CD4-positive, alpha-beta T cell treated with Interleukin-6 at 100 ng/mL for 8 hours (primary cell): ENCODE measurements around the gene EXOC6.
A peak's percentile ranks its signal among the peaks of the same experiment; 100 is the strongest.
"Not testable (repeated sequence)": the region's sequence is repeated elsewhere in the genome, so short reads cannot be mapped to it uniquely, and the experiment has no call there.

ENCODE experiments used
- DNase-seq: peaks from one replicate; pipeline ENCODE4 v3.0.0-alpha.2; 2020; ENCODE audit warnings: mixed read lengths, low spot score

Gene EXOC6

DNA sequence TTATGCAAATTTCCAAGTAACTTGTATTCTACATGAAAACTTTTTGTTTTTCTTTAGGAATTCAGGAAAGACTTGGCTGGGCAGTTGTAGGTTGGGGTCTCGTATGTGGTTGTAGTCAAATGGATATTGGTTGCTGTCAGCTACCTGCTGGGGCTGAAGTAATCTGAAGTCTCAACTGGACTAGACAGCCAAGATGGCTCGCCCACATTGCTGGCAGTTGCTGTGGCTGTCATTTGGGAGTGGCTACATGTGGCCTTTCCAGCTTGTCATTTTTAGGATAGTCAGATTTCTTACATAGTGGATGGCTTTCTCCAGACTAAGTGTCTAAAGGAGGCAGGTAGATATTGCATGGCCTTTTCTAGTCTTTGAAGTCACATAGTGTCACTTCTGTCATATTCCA, 32.6 kb downstream of the EXOC6 start:
- DNase-seq, result no peak

DNA sequence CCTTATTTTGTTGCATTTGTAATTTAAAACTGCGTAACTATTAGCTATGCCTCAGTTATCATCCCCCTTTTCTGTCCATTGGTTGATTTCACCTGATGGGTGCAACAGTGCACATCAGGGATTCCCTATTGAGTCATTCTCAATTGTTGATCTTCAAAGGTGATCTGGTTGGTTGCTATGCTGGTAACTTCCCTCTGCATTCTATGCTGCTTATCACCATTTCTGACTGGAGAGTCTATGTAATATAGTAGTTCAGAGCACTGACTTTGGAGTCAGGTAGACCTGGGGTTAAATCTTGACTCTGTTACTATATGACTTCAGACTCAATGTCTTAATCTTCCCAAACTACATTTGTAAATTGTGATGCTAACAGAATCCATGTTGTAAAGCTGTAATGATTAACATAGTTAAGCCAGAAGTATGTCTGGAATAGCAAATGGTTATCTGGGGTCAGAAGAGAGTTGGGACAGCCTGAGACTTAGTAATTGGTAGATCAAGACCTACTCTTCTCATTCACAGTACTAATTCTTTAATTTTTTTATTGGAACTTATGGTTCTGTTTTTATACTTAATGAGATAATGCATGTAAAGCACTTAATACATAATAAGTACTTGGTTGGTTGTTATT, 38.1 kb downstream of the EXOC6 start:
- no peak for DNase-seq

DNA sequence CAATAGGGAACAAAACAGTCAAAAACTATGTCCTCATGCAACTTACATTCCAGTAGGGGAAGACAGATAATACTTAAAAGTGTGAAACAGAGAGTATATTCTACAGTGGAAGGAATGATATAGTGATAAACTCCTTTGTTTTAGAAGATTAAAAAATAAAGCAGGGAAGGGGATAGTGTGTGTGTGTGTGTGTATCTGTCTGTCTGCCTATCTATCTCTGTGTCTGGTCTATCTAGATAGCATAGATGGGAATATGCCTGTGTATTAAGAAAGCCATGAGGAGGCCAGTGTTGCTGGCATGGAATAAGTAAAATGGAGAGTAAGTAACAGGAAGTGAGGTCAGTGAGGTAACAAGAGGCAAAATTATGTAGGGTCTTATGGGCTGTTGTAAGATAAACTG, 42.2 kb downstream of the EXOC6 start:
- no peak for DNase-seq

- no peak for DNase-seq
Observed at GRCh38 chr10:92891885-92892690, 43.8 kb downstream of the EXOC6 start.

DNA sequence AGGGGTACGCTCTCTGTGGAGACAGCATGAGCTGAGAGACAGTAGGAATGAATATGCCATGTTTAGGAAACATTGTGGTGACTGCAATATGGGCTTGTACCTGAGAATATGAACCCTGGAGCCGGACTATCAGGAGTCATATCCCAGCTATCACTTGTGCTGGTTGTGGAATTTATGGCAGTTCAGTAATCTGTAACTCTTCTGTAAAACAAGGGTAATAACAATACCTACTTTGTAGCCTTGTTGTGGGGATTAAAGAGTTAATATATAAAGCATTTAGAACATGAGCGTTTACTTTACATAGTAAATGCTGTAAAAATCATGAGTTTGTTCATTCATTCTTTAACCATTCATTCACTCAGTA, 44.4 kb downstream of the EXOC6 start:
- DNase-seq, result no peak

DNA sequence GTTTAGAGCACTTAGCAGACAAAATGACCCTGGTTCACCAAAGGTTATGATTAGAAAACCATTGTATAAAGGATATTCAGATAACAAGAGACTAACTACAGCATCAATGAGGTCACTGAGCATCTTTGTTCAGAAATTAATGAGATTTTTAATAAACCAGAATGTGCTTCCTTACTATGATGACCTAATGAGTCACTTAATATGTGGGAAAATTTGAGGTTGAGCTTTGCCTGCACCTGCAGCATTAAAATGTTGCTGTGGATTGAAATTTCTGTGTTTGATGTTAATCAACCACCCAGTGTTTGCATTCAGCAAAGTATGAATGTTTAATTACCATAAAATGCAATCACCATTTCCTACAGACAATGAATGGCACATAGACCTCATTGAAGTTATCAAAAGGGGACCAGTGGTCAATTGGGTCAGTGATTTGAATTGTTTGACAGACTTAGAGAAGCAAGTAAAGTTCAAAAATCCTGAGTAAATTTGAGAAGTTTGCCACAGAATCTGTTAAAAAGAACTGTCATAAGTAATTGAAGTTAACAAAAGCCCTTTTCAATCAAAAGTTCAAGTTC, 45.8 kb downstream of the EXOC6 start:
- DNase-seq, result no peak

DNA sequence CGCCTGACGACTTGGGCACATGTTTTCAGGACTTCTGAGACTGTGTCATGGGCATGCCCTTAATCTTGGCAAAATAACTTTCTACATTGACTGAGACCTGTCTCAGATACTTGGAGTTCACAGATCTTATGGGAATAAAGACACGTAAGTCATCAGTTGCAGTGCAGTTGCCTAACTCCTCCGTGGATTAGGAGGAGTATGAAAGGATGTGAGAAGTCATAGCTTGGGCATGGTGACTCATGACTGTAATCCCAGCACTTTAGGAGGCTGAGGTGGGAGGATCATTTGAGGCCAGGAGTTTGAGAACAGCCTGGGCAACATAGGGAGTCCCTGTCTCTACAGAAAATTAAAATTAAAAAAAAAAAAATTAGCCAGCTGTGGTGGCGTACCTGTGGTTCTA, 49.6 kb downstream of the EXOC6 start:
- DNase-seq, result no peak

GRCh38 chr10:92901819-92902251, 53.5 kb downstream of the EXOC6 start:
- DNase-seq, result peak; percentile 63

GRCh38 chr10:92903633-92904032, 55.3 kb downstream of the EXOC6 start:
- no peak for DNase-seq

- DNase-seq, result no peak
Observed at GRCh38 chr10:92907280-92907679, 59.0 kb downstream of the EXOC6 start.

- DNase-seq, result not testable (repeated sequence)
Observed at GRCh38 chr10:92912631-92913030, 64.3 kb downstream of the EXOC6 start.

DNA sequence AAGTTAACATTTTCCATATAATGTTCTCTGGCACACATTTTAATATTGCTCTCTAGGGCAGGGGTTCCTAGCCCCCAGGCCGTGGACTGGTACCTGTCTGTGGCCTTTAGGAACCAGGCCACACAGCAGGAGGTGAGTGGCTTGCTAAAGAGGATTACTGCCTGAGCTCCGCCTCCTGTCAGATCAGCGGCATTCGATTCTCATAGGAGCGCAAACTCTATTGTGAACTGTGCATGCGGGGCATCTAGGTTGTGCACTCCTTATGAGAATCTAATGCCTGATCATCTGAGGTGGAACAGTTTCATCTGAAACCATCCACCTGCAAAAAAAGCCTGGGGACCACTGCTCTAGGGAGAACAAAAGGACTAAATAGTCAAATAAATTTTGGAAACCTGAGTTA, 65.7 kb downstream of the EXOC6 start:
- no peak for DNase-seq

- peak; percentile 48 for DNase-seq
Observed at GRCh38 chr10:92914478-92915325, 66.4 kb downstream of the EXOC6 start.

- no peak for DNase-seq
Observed at GRCh38 chr10:92915892-92916291, 67.6 kb downstream of the EXOC6 start.

DNA sequence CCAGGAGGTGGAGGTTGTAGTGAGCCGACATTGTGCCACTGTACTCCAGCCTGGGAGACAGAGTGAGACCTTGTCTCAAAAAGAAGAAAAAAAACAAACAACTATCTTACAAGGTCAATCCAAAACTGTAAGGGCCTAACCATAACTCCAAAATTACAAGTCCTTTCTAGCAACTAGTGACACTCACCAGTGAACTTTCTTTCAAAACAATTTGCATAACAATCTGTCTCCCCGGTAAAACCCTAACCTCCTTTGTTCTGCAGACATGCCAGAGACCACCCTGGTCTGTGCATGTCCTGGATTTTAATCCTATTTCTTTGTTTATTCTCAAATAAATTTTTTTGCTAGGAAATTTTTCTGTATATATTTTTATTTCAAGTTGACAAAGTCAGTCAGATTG, 68.1 kb downstream of the EXOC6 start:
- no peak for DNase-seq

DNA sequence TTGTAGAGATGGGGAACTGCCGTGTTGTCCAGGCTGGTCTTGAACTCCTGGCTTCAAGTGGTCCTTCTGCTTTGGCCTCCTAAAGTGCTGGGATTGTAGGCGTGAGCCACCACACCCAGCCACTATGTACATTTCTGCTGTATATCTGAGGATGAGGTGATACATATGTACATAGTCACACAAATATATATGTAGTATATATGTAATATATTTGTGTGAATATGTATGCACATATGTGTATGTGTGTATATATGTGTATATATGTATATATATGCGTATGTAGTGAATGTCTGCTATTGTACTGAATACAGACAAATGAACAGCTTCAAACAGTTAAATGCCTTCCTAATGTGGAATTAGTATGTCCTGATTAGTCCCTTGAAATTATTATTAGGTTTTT, 70.3 kb downstream of the EXOC6 start:
- no peak for DNase-seq

GRCh38 chr10:92920866-92921265, 72.5 kb downstream of the EXOC6 start:
- DNase-seq, result no peak

- DNase-seq, result no peak
Observed at GRCh38 chr10:92923416-92923815, 75.1 kb downstream of the EXOC6 start.

GRCh38 chr10:92929896-92930295, 81.6 kb downstream of the EXOC6 start:
- no peak for DNase-seq

DNA sequence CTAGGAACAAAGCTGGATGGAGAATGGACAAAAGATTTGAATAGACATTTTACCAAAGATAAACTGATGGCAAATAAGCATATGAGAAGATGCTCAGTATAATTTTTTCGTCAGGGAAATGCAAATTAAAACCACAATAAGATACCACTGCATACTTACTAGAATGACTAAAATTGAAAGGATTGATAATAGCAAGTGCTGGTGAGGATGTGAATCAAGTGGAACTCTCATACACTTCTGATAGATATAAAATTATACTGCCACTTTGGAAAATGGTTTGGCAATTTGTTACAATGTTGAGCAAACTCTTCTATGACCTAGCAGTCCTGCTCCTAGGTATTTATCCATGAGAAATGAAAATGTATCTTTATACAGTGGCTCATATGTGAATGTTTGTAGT, 83.3 kb downstream of the EXOC6 start:
- DNase-seq, result no peak

DNA sequence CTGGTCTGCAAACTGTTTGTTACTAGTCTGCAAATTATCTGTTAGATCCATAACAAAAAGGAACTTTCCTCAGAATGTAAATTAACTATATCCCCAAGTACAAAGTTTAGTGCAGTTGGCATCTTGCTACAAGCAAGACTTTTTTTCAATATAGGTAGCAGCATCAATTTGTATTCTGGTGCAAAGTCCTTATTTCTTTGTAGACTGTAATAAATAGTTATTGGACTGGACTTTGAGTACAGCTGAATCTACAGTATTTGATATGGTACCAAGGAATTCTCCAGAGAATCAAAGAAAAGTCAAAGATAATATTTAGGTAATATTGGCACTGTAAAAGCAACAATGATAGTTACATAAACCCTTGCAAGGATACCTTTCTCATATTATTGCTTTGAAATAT, 89.6 kb downstream of the EXOC6 start:
- no peak for DNase-seq

DNA sequence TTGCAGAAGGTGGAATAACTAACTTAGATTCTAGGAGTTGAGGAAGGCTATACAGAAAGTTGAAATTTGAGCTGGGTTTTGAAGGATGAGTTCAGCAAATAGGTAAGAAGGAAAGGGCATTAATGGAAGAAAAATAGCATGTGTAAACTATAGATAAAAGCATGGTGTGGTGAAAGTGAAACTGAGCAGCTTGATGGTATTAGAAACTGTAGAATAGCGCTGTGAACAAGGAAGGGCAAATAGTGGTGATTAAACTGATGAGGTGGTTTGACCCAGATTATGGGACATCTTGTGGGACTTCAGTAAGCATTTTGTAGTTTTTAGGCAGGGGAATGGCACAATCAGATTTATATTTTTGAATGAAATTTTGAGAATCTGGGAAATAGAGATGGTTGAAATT, 90.5 kb downstream of the EXOC6 start:
- no peak for DNase-seq

DNA sequence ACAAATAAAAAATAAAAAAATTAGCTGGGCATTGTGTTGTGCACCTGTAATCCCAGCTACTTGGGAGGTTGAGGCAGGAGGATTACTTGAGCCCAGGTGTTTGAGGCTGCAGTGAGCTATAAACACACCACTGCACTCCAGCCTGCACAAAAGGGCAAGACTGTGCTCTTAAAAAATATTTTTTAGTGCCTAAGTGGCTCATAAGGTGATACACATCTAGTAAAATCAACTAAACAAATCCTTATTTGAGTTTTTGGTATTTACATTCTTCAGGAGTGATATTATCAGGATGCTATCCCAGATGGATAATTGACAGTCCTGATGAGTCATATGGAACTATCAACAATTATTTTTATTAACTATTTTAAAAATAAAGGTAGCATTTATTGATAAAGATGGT, 93.9 kb downstream of the EXOC6 start:
- DNase-seq, result no peak
